ENCODE results near the gene ATP8A1. TPM values are rescaled to one million over a fixed set of nuclear protein-coding genes. Genes with fewer than 3 reads are reported as not detected.

Gene ATP8A1
- total RNA-seq, 1 donor from 2014 or later, result 13.7 TPM

DNA sequence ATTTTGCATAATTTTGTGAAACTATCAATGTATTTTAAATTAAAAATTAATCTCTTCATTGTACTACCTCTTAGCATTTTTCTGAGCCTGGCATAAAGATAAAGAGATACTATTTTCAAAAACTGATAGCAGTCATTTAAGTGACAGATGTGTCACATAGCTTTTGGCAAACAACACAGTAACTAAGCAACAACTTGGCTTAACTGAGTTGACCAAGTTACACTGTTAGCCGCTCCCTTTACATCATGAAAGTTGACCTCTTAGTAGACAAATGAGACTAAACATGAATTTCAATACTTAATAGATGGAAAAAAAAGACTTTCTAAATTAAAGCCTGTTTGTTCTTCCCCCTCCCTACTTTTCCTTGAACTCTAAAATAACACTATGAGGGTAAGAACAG is 62.0 kb downstream of the ATP8A1 start:
- Mint-ChIP-seq H3K27me3 (no peaks in the 10 kb centered on the region), H3K9me3 (ENCODE audit: low read depth) (no peaks in the 10 kb centered on the region), H3K4me1 (ENCODE audit: low read depth) (peaks cover 11% of the 10 kb centered on the region), H3K4me3 (ENCODE audit: low read depth) (no peak overlapping the region), H3K27ac (no peak overlapping the region), H3K36me3 (ENCODE audit: insufficient read depth) (no peaks in the 10 kb centered on the region)
- TF ChIP-seq CTCF (IDR thresholded peaks at IDR 0.05; ENCODE audit: unreplicated experiment), result no peak
- DNase-seq (ENCODE audit: low spot score, unreplicated experiment), result no peak

DNA sequence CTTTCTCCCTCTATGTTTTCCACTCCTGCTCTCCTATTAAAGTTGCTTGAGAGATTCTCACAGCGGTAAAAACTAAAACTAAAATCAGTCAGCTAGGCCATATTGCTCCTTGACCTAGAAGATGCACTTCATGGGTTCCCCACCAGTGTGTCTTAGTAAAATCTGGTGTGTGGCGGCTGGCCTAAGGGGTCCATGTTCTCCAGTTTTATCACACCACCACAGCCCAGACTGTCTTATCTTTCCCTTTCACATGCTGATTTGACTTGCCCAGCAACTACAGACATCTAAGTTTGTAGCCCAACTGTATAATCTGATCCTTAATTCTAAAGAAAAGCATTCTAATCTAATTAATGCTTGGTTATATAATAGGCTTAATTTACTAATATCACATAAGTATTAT is 68.0 kb downstream of the ATP8A1 start:
- DNase-seq (ENCODE audit: low spot score, unreplicated experiment), result no peak
- no peaks in the 10 kb centered on the region for H3K9me3 Mint-ChIP-seq (ENCODE audit: low read depth)
- no peaks in the 10 kb centered on the region for H3K4me1 Mint-ChIP-seq (ENCODE audit: low read depth)
- no peaks in the 10 kb centered on the region for H3K27me3 Mint-ChIP-seq
- no peak for TF ChIP-seq CTCF (IDR thresholded peaks at IDR 0.05; ENCODE audit: unreplicated experiment)
- no peak overlapping the region for H3K27ac Mint-ChIP-seq
- no peaks in the 10 kb centered on the region for H3K36me3 Mint-ChIP-seq (ENCODE audit: insufficient read depth)
- no peak overlapping the region for H3K4me3 Mint-ChIP-seq (ENCODE audit: low read depth)

GRCh38 chr4:42586775-42587174 is 70.1 kb downstream of the ATP8A1 start:
- no peak overlapping the region for H3K4me3 Mint-ChIP-seq (ENCODE audit: low read depth)
- no peaks in the 10 kb centered on the region for H3K27me3 Mint-ChIP-seq
- H3K9me3 Mint-ChIP-seq (ENCODE audit: low read depth), result no peaks in the 10 kb centered on the region
- H3K4me1 Mint-ChIP-seq (ENCODE audit: low read depth), result no peaks in the 10 kb centered on the region
- no peak for DNase-seq (ENCODE audit: low spot score, unreplicated experiment)
- no peak overlapping the region for H3K27ac Mint-ChIP-seq
- H3K36me3 Mint-ChIP-seq (ENCODE audit: insufficient read depth), result no peaks in the 10 kb centered on the region
- no peak for TF ChIP-seq CTCF (IDR thresholded peaks at IDR 0.05; ENCODE audit: unreplicated experiment)

DNA sequence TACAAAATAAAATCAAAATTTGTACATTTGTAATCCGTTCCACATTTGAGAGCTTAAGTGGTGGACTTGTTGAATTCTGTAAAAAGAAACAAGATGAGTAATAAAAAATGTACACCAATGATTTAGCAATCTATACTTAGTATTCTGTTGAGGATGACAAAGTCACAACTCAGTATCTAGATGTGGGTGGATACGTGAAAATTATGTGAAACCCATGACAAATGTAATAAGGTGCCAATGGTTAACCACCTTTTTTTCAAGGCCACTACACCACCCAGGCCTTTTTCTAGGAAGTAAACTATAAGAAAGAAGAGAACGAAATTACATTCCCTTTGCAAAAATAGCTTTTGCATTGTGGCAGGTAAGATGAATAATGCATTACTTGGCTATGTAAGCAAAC is 77.0 kb downstream of the ATP8A1 start:
- DNase-seq (ENCODE audit: low spot score, unreplicated experiment), result no peak
- no peak overlapping the region for H3K4me3 Mint-ChIP-seq (ENCODE audit: low read depth)
- H3K4me1 Mint-ChIP-seq (ENCODE audit: low read depth), result no peaks in the 10 kb centered on the region
- H3K27ac Mint-ChIP-seq, result no peak overlapping the region
- no peaks in the 10 kb centered on the region for H3K9me3 Mint-ChIP-seq (ENCODE audit: low read depth)
- no peaks in the 10 kb centered on the region for H3K27me3 Mint-ChIP-seq
- no peak for TF ChIP-seq CTCF (IDR thresholded peaks at IDR 0.05; ENCODE audit: unreplicated experiment)
- no peaks in the 10 kb centered on the region for H3K36me3 Mint-ChIP-seq (ENCODE audit: insufficient read depth)

DNA sequence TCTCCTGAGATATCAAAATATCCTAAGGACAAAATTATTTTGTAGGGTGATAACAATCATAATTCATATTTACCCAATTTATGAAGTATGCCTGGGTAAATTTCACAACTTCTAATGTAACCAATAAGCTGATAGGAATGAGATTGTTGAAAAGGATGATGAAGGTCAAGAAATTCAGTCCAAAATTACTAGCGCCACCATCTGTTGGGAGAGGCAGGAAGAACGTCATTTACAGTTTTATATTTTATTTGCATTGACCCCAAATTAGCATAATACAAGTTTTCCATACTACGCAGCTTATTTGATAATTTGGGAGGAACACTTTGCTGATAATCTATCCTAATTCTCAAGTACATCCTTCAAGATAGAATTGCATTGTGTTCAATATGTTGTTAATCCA is 78.7 kb downstream of the ATP8A1 start:
- Mint-ChIP-seq H3K4me3 (ENCODE audit: low read depth) (no peak overlapping the region), H3K9me3 (ENCODE audit: low read depth) (no peaks in the 10 kb centered on the region), H3K27ac (no peak overlapping the region), H3K36me3 (ENCODE audit: insufficient read depth) (no peaks in the 10 kb centered on the region), H3K27me3 (no peaks in the 10 kb centered on the region), H3K4me1 (ENCODE audit: low read depth) (no peaks in the 10 kb centered on the region)
- no peak for TF ChIP-seq CTCF (IDR thresholded peaks at IDR 0.05; ENCODE audit: unreplicated experiment)
- DNase-seq (ENCODE audit: low spot score, unreplicated experiment), result no peak
